OCI-LY7 (cell line): ENCODE results near the gene KCTD18. TPM values are rescaled to one million over a fixed set of nuclear protein-coding genes. Genes with fewer than 3 reads are reported as not detected.

Experiments used
- BruUV-seq: library from RNA; stranded (reverse); fragments of 400-500 nt; replicated peaks from 2 replicates; lab custom pipeline; 2021; lab: Mats Ljungman, UMichigan
- CTCF ChIA-PET: fragments of 300-600 bp; sonication (Branson Sonifier 250); formaldehyde crosslinking; loops from one replicate; lab custom pipeline; 2022; ENCODE audit warnings: antibody characterized with exemption; ENCODE audit not compliant: unreplicated experiment; lab: Charles Lee
- POLR2A ChIA-PET: fragments of 300-600 bp; sonication (Branson Sonifier 250); formaldehyde crosslinking; loops from one replicate; lab custom pipeline; 2022; ENCODE audit warnings: antibody characterized with exemption; lab: Charles Lee
- DNase-seq: peaks from one replicate; pipeline ENCODE4 v3.0.0-alpha.2; 2015; ENCODE audit warnings: low spot score
- H2AFZ ChIP-seq: fragments of 200-600 bp; sonication (generic), shearing (Covaris generic); 2 replicates; pipeline ENCODE4 v1.6.1; 2014; ENCODE audit warnings: mild to moderate bottlenecking, antibody characterized with exemption, low read length, moderate library complexity
- H3K27ac ChIP-seq: fragments of 200-600 bp; sonication (generic); 2 replicates; pipeline ENCODE4 v1.5.1; 2014; ENCODE audit warnings: mixed run types, low read depth, mild to moderate bottlenecking, moderate library complexity, low read length, inconsistent platforms; ENCODE audit not compliant: poor library complexity, severe bottlenecking
- H3K36me3 ChIP-seq: fragments of 200-600 bp; sonication (generic); 2 replicates; pipeline ENCODE4 v1.6.1; 2014; ENCODE audit warnings: mild to moderate bottlenecking, antibody characterized with exemption, low read length, moderate library complexity, mixed read lengths; ENCODE audit not compliant: insufficient read depth
- H3K4me1 ChIP-seq: fragments of 200-600 bp; sonication (generic); 2 replicates; pipeline ENCODE4 v1.5.1; 2014; ENCODE audit warnings: mild to moderate bottlenecking, low read length; ENCODE audit not compliant: insufficient read depth, poor library complexity, severe bottlenecking
- H3K4me2 ChIP-seq: fragments of 200-600 bp; sonication (generic); 2 replicates; pipeline ENCODE4 v1.6.1; 2014; ENCODE audit warnings: mild to moderate bottlenecking, low read length
- H3K4me3 ChIP-seq: fragments of 200-600 bp; sonication (generic); 2 replicates; pipeline ENCODE4 v1.5.1; 2014; ENCODE audit warnings: mild to moderate bottlenecking, low read depth, low read length; ENCODE audit not compliant: poor library complexity, severe bottlenecking
- H3K79me2 ChIP-seq: fragments of 200-600 bp; sonication (generic); 2 replicates; pipeline ENCODE4 v1.6.1; 2016; ENCODE audit warnings: low read depth, mild to moderate bottlenecking, low read length, moderate library complexity, mixed read lengths; ENCODE audit not compliant: insufficient read depth
- H3K9me2 ChIP-seq: fragments of 200-600 bp; sonication (generic); 2 replicates; pipeline ENCODE4 v1.6.1; 2016; ENCODE audit warnings: mild to moderate bottlenecking, low read length, mixed read lengths; ENCODE audit not compliant: insufficient read depth
- H3K9me3 ChIP-seq: fragments of 200-600 bp; sonication (generic); 2 replicates; pipeline ENCODE4 v1.6.1; 2014; ENCODE audit warnings: mild to moderate bottlenecking, mixed run types, low read length, mixed read lengths
- H4K20me1 ChIP-seq: fragments of 200-600 bp; sonication (generic); 2 replicates; pipeline ENCODE4 v1.6.1; 2014; ENCODE audit warnings: mild to moderate bottlenecking, antibody characterized with exemption, low read length, moderate library complexity, mixed read lengths; ENCODE audit not compliant: insufficient read depth
- EZH2phosphoT487 ChIP-seq: fragments of 200-600 bp; sonication (generic); IDR thresholded peaks from 2 replicates; pipeline ENCODE4 v1.6.1; 2018; ENCODE audit warnings: low read depth, borderline replicate concordance, mild to moderate bottlenecking, mixed run types, antibody characterized with exemption, low read length, moderate library complexity, mixed read lengths
- intact Hi-C: fragments of 100-400 bp; cut with micrococcal nuclease; formaldehyde crosslinking; loops from one replicate; pipeline ENCODE4 v1.10.0; 2022; ENCODE audit not compliant: unreplicated experiment
- total RNA-seq, 2 experiments: library from RNA; depleted of rRNA in 1 of 2; stranded (reverse); fragments of >200 nt in 1 of 2; shearing (Covaris generic) in 1 of 2; gene quantifications; 2 replicates each; pipeline ENCODE4 v1.2.3, GENCODE V29; 2014 to 2022
- TF ChIP-seq, protein P1 (sequence below): fragments of 200-600 bp; sonication (generic); conservative IDR thresholded peaks from 2 replicates; pipeline ENCODE4 v1.5.1; 2014; ENCODE audit warnings: mild to moderate bottlenecking, antibody characterized with exemption, low read length, moderate library complexity, mixed read lengths

KCTD18 gene
- total RNA-seq, 2 experiments from 2014 or later: 10.9 to 16.2 TPM

DNA sequence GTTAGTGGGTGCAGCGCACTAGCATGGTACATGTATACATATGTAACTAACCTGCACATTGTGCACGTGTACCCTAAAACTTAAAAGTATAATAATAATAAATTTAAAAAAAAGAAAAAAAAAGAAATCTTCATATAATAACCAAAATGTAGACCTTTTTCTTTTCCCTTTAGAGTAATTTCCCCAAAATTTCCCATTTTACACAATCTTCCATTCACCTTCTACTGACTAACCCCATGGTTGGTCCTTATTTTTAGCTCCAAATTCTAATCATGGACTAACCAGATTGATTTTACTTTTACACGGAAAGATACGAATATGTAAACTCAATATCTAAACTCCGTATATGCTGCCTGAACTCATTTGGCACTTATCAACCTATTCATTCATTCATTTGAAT is 7.7 kb downstream of the KCTD18 start:
- Histone ChIP-seq H3K9me3 (no peaks in the 10 kb centered on the region), H3K4me3 (no peak overlapping the region), H3K36me3 (peaks cover 27% of the 10 kb centered on the region), H3K79me2 (no peaks in the 10 kb centered on the region), H3K27ac (no peak overlapping the region), H2AFZ (no peak overlapping the region), H3K4me1 (no peaks in the 10 kb centered on the region), H4K20me1 (no peaks in the 10 kb centered on the region), H3K4me2 (no peak overlapping the region), H3K9me2 (no peaks in the 10 kb centered on the region)
- TF ChIP-seq EZH2phosphoT487: no peak
- TF ChIP-seq, protein P1, sequence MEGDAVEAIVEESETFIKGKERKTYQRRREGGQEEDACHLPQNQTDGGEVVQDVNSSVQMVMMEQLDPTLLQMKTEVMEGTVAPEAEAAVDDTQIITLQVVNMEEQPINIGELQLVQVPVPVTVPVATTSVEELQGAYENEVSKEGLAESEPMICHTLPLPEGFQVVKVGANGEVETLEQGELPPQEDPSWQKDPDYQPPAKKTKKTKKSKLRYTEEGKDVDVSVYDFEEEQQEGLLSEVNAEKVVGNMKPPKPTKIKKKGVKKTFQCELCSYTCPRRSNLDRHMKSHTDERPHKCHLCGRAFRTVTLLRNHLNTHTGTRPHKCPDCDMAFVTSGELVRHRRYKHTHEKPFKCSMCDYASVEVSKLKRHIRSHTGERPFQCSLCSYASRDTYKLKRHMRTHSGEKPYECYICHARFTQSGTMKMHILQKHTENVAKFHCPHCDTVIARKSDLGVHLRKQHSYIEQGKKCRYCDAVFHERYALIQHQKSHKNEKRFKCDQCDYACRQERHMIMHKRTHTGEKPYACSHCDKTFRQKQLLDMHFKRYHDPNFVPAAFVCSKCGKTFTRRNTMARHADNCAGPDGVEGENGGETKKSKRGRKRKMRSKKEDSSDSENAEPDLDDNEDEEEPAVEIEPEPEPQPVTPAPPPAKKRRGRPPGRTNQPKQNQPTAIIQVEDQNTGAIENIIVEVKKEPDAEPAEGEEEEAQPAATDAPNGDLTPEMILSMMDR: no peak
- BruUV-seq: no TSS peak
- ChIA-PET CTCF (no interaction called here), POLR2A (no interaction called here)
- no peak for DNase-seq
- intact Hi-C loops: no loop called here

GRCh38 chr2:200498402-200499162 is 11.3 kb downstream of the KCTD18 start:
- Histone ChIP-seq H3K4me3 (no peak overlapping the region), H2AFZ (no peak overlapping the region), H3K4me1 (no peaks in the 10 kb centered on the region), H3K36me3 (peaks cover 38% of the 10 kb centered on the region), H3K9me2 (no peaks in the 10 kb centered on the region), H4K20me1 (no peaks in the 10 kb centered on the region), H3K9me3 (no peaks in the 10 kb centered on the region), H3K79me2 (no peaks in the 10 kb centered on the region), H3K27ac (no peak overlapping the region), H3K4me2 (no peak overlapping the region)
- no peak for DNase-seq
- ChIA-PET POLR2A (interaction anchor here (1.1 to 1.8 kb wide), 3 partner anchors 9 to 197 kb away, joined by 3 to 7 read pairs (median 4); no protein-coding TSS in a partner anchor), CTCF (no interaction called here)
- BruUV-seq: no TSS peak
- intact Hi-C loops: no loop called here
- no peak for TF ChIP-seq EZH2phosphoT487
- TF ChIP-seq, protein P1: no peak

- Histone ChIP-seq H3K9me3 (no peaks in the 10 kb centered on the region), H3K4me1 (no peaks in the 10 kb centered on the region), H3K27ac (no peak overlapping the region), H3K9me2 (no peaks in the 10 kb centered on the region), H3K4me2 (no peak overlapping the region), H3K79me2 (no peaks in the 10 kb centered on the region), H2AFZ (no peak overlapping the region), H3K4me3 (no peak overlapping the region), H4K20me1 (no peaks in the 10 kb centered on the region), H3K36me3 (peaks cover 44% of the 10 kb centered on the region)
- BruUV-seq: no TSS peak
- POLR2A ChIA-PET: interaction anchor here (1.0 kb wide), 1 partner anchor 429 kb away, joined by 3 read pairs; no protein-coding TSS in a partner anchor
- TF ChIP-seq, protein P1: no peak
- TF ChIP-seq EZH2phosphoT487: no peak
- CTCF ChIA-PET: no interaction called here
- intact Hi-C loops: no loop called here
- no peak for DNase-seq
These were observed 13.2 kb downstream of the KCTD18 start for GRCh38 chr2:200496696-200497095.
